ENCODE data around the gene PEAR1. TPM values are rescaled to one million over a fixed set of nuclear protein-coding genes. Genes with fewer than 3 reads are reported as not detected.
"Not testable (repeated sequence)": the region's sequence is repeated elsewhere in the genome, so short reads cannot be mapped to it uniquely, and the experiment has no call there.

The PEAR1 gene
- total and polyA plus RNA-seq, 2 donors (not counting 1 experiment from before 2014, with no cell fraction given) = 0.03 TPM; not detected in 1

DNA sequence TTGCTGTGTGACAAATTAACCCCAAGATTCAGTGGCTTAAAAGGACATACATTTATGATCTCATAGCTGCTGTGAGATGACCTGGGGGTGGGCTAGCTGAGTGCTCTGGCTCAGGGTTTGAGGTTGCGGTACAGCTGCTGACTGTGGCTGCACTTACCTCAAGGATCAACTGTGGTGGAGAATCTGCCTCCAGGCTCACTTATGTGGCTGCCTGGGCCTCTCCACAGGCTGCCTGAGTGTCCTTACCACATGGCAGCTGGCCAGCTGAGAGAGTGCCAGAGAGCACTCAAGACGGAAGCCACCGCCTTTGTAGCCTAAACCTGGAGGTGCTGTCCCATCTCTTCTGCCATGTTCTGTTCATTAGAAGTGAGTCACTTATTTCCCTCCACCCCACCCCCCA is 32.7 kb downstream of the PEAR1 start:
- ATAC-seq (ENCODE audit: low read depth) = no peak

DNA sequence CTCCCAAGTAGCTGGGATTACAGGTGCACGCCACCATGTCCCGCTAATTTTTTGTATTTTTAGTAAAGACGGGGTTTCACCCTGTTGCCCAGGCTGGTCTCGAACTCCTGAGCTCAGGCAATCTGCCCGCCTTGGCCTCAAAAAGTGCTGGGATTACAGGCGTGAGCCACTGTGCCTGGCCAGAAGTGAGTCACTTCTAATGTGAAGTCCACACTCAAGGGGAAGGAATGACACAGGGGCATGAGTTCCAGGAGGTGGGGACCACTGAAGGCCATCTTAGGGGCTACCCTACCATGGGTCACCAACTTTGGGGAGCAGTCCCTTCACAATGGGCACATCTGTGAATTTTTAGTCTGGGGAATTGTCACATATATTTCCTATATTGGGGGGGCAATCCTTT is 33.2 kb downstream of the PEAR1 start:
- peaks cover 0 to 71% (median 33%) of the 10 kb centered on the region in 4 experiments for H3K27me3 ChIP-seq (replicated peaks in 1 of 4; ENCODE audit: control extremely low read depth in 1 of 4, control insufficient read depth in 3 of 4, insufficient read depth in 4 of 4, low read length in 3 of 4)

More for the DNA sequence above, 32.7 kb downstream of the PEAR1 start:
- 5% methylated on average over 3 of the region's 3 CpGs for WGBS (ENCODE audit: insufficient coverage)
- no peak overlapping the region for H3K4me3 ChIP-seq (ENCODE audit: control extremely low read depth in 1 of 5, extremely low read depth in 1 of 5, insufficient read depth in 1 of 5, low read depth in 2 of 5, low read length in 4 of 5)
- H3K4me1 ChIP-seq (ENCODE audit: control insufficient read depth in 2 of 2, insufficient read depth in 2 of 2, low read length in 2 of 2) = peaks cover 19% of the 10 kb centered on the region in 2 donors
- Mint-ChIP-seq H3K27me3 (peaks cover 78% of the 10 kb centered on the region), H3K27ac (no peak overlapping the region), H3K9me3 (ENCODE audit: insufficient read depth) (no peaks in the 10 kb centered on the region), H3K4me1 (peaks cover 18% of the 10 kb centered on the region), H3K4me3 (no peak overlapping the region)
- no peak overlapping the region for H3K4me2 ChIP-seq (replicated peaks; ENCODE audit: low read depth, low read length, poor library complexity, severe bottlenecking)
- no peaks in the 10 kb centered on the region for H3K79me2 ChIP-seq (ENCODE audit: control insufficient read depth, insufficient read depth, low read length)
- intact Hi-C loops (cut with micrococcal nuclease) = no loop called here
- CTCF ChIA-PET = no interaction called here
- POLR2A ChIA-PET = no interaction called here
- no peaks in the 10 kb centered on the region for H3K9me3 ChIP-seq (ENCODE audit: control extremely low read depth in 1 of 3, control insufficient read depth in 2 of 3, insufficient read depth in 1 of 3, low read length in 2 of 3)
- no peaks in the 10 kb centered on the region for H3K36me3 ChIP-seq (replicated peaks in 1 of 2; ENCODE audit: control extremely low read depth in 1 of 2, control insufficient read depth in 1 of 2, extremely low read depth in 1 of 2, insufficient read depth in 2 of 2, low read length in 1 of 2)
- no peak for DNase-seq
- TF ChIP-seq EZH2 (IDR thresholded peaks at IDR 0.05; ENCODE audit: borderline replicate concordance, insufficient read depth, low read depth, low read length, poor library complexity, severe bottlenecking) = no peak
- TF ChIP-seq, protein P1, sequence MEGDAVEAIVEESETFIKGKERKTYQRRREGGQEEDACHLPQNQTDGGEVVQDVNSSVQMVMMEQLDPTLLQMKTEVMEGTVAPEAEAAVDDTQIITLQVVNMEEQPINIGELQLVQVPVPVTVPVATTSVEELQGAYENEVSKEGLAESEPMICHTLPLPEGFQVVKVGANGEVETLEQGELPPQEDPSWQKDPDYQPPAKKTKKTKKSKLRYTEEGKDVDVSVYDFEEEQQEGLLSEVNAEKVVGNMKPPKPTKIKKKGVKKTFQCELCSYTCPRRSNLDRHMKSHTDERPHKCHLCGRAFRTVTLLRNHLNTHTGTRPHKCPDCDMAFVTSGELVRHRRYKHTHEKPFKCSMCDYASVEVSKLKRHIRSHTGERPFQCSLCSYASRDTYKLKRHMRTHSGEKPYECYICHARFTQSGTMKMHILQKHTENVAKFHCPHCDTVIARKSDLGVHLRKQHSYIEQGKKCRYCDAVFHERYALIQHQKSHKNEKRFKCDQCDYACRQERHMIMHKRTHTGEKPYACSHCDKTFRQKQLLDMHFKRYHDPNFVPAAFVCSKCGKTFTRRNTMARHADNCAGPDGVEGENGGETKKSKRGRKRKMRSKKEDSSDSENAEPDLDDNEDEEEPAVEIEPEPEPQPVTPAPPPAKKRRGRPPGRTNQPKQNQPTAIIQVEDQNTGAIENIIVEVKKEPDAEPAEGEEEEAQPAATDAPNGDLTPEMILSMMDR (IDR thresholded peaks at IDR 0.05) = no peak
- H2AFZ ChIP-seq (ENCODE audit: insufficient read depth, low read depth, low read length, poor library complexity, severe bottlenecking) = no peak overlapping the region
- H4K20me1 ChIP-seq (ENCODE audit: control insufficient read depth, insufficient read depth, low read length, poor library complexity, severe bottlenecking) = no peaks in the 10 kb centered on the region
- no peak overlapping the region for H3K27ac ChIP-seq (ENCODE audit: low read length in 2 of 2)
- H3K27me3 ChIP-seq (replicated peaks in 1 of 4; ENCODE audit: control extremely low read depth in 1 of 4, control insufficient read depth in 3 of 4, insufficient read depth in 4 of 4, low read length in 3 of 4) = peaks cover 0 to 75% (median 37%) of the 10 kb centered on the region in 4 experiments
- no peak overlapping the region for H3K9ac ChIP-seq (ENCODE audit: low read length)

More for the DNA sequence above, 33.2 kb downstream of the PEAR1 start:
- H3K4me1 ChIP-seq (ENCODE audit: control insufficient read depth in 2 of 2, insufficient read depth in 2 of 2, low read length in 2 of 2) = peaks cover 18 to 19% of the 10 kb centered on the region in 2 donors
- ATAC-seq (ENCODE audit: low read depth); H4K20me1 ChIP-seq (ENCODE audit: control insufficient read depth, insufficient read depth, low read length, poor library complexity, severe bottlenecking); CTCF ChIA-PET; H3K9ac ChIP-seq (ENCODE audit: low read length); H3K9me3 Mint-ChIP-seq (ENCODE audit: insufficient read depth); H3K4me3 ChIP-seq (ENCODE audit: control extremely low read depth in 1 of 5, extremely low read depth in 1 of 5, insufficient read depth in 1 of 5, low read depth in 2 of 5, low read length in 4 of 5); intact Hi-C loops (cut with micrococcal nuclease); H3K27ac Mint-ChIP-seq; H3K4me2 ChIP-seq (replicated peaks; ENCODE audit: low read depth, low read length, poor library complexity, severe bottlenecking); H3K36me3 ChIP-seq (replicated peaks in 1 of 2; ENCODE audit: control extremely low read depth in 1 of 2, control insufficient read depth in 1 of 2, extremely low read depth in 1 of 2, insufficient read depth in 2 of 2, low read length in 1 of 2); H3K9me3 ChIP-seq (ENCODE audit: control extremely low read depth in 1 of 3, control insufficient read depth in 2 of 3, insufficient read depth in 1 of 3, low read length in 2 of 3); DNase-seq; H3K4me3 Mint-ChIP-seq; H3K27ac ChIP-seq (ENCODE audit: low read length in 2 of 2); H3K79me2 ChIP-seq (ENCODE audit: control insufficient read depth, insufficient read depth, low read length); POLR2A ChIA-PET; H2AFZ ChIP-seq (ENCODE audit: insufficient read depth, low read depth, low read length, poor library complexity, severe bottlenecking): not testable (repeated sequence)
- peaks cover 78% of the 10 kb centered on the region for H3K27me3 Mint-ChIP-seq
- 90% methylated on average over 6 of the region's 6 CpGs for WGBS (ENCODE audit: insufficient coverage)
- peaks cover 18% of the 10 kb centered on the region for H3K4me1 Mint-ChIP-seq

All from B cell (primary cell).